Activated CD4-positive, alpha-beta T cell treated with anti-CD3 and anti-CD28 coated beads, Interleukin-2, amount 10 ng/mL, durations not matched to agents 7 days and 5 days (primary cell): ENCODE data around the gene VCPKMT. TPM values are rescaled to one million over a fixed set of nuclear protein-coding genes. Genes with fewer than 3 reads are reported as not detected.

Experiments
- CTCF ChIA-PET: fragments of 350-600 bp; sonication (Branson Sonifier 250); formaldehyde crosslinking; loops from one replicate; lab custom pipeline; 2021; ENCODE audit warnings: antibody characterized with exemption; lab: Charles Lee
- POLR2A ChIA-PET: fragments of 350-600 bp; sonication (Branson Sonifier 250); formaldehyde crosslinking; loops from one replicate; lab custom pipeline; 2021; ENCODE audit warnings: antibody characterized with exemption; lab: Charles Lee
- DNase-seq: peaks from one replicate; pipeline ENCODE4 v3.0.0-alpha.2; 2020
- H3K27ac Mint-ChIP-seq: one replicate; pipeline ENCODE4 v1.8.0; 2021; ENCODE audit warnings: mild to moderate bottlenecking, moderate library complexity, mixed read lengths
- H3K27me3 Mint-ChIP-seq: one replicate; pipeline ENCODE4 v1.8.0; 2021; ENCODE audit warnings: mixed read lengths
- H3K36me3 Mint-ChIP-seq: one replicate; pipeline ENCODE4 v1.8.0; 2021; ENCODE audit warnings: low read depth, mixed read lengths
- H3K4me1 Mint-ChIP-seq: one replicate; pipeline ENCODE4 v1.8.0; 2021; ENCODE audit warnings: mixed read lengths
- H3K4me3 Mint-ChIP-seq: one replicate; pipeline ENCODE4 v1.8.0; 2021; ENCODE audit warnings: mild to moderate bottlenecking, moderate library complexity, mixed read lengths
- H3K9me3 Mint-ChIP-seq: one replicate; pipeline ENCODE4 v1.8.0; 2021; ENCODE audit warnings: mixed read lengths
- total RNA-seq, 2 experiments: library from RNA; stranded (reverse); gene quantifications; one replicate each; pipeline ENCODE4 v1.2.3, GENCODE V29; 2021

VCPKMT gene
- total RNA-seq, 2 experiments from 2014 or later: 9.8 to 11.3 TPM

- DNase-seq: no peak
- ChIA-PET CTCF (interaction anchor here (0.6 to 11.1 kb wide), 2 partner anchors 230 to 245 kb away, joined by 3 to 130 read pairs; no protein-coding TSS in a partner anchor), POLR2A (no interaction called here)
- H3K36me3 Mint-ChIP-seq: peaks cover 37% of the 10 kb centered on the region
- no peak overlapping the region for H3K4me3 Mint-ChIP-seq
- H3K9me3 Mint-ChIP-seq: no peaks in the 10 kb centered on the region
- H3K27me3 Mint-ChIP-seq: no peaks in the 10 kb centered on the region
- peaks cover 22% of the 10 kb centered on the region for H3K4me1 Mint-ChIP-seq
- H3K27ac Mint-ChIP-seq: no peak overlapping the region
Observed at GRCh38 chr14:50109342-50109741, 7.0 kb downstream of the VCPKMT start.

GRCh38 chr14:50107850-50108249 is 8.5 kb downstream of the VCPKMT start:
- Mint-ChIP-seq H3K27me3 (no peaks in the 10 kb centered on the region), H3K4me1 (peaks cover 32% of the 10 kb centered on the region), H3K9me3 (no peaks in the 10 kb centered on the region), H3K36me3 (peaks cover 36% of the 10 kb centered on the region), H3K27ac (no peak overlapping the region), H3K4me3 (no peak overlapping the region)
- no peak for DNase-seq
- ChIA-PET POLR2A (interaction anchor here (0.6 kb wide), 1 partner anchor 245 kb away, joined by 3 read pairs; no protein-coding TSS in a partner anchor), CTCF (interaction anchor here (0.6 to 11.1 kb wide), 4 partner anchors 9 to 253 kb away, joined by 3 to 130 read pairs (median 4); partner anchors contain the start of gene VCPKMT)

- DNase-seq: no peak
- peaks cover 35% of the 10 kb centered on the region for H3K4me1 Mint-ChIP-seq
- CTCF ChIA-PET: interaction anchor here (1.2 to 11.1 kb wide), 3 partner anchors 44 to 242 kb away, joined by 3 to 130 read pairs (median 12); no protein-coding TSS in a partner anchor
- no peaks in the 10 kb centered on the region for H3K27me3 Mint-ChIP-seq
- peaks cover 27% of the 10 kb centered on the region for H3K36me3 Mint-ChIP-seq
- H3K4me3 Mint-ChIP-seq: no peak overlapping the region
- H3K9me3 Mint-ChIP-seq: no peaks in the 10 kb centered on the region
- peak overlapping the region; percentile 36 for H3K27ac Mint-ChIP-seq
- POLR2A ChIA-PET: no interaction called here
Observed at GRCh38 chr14:50106178-50106577, 10.2 kb downstream of the VCPKMT start.

GRCh38 chr14:50103558-50103957 is 12.8 kb downstream of the VCPKMT start:
- DNase-seq: no peak
- Mint-ChIP-seq H3K27me3 (no peaks in the 10 kb centered on the region), H3K4me1 (peaks cover 53% of the 10 kb centered on the region), H3K9me3 (no peaks in the 10 kb centered on the region), H3K4me3 (peak overlapping the region; percentile 75), H3K36me3 (peaks cover 28% of the 10 kb centered on the region), H3K27ac (peak overlapping the region; percentile 88)
- CTCF ChIA-PET: interaction anchor here (1.1 to 11.1 kb wide), 9 partner anchors 10 to 336 kb away, joined by 3 to 130 read pairs (median 4); partner anchors contain the start of gene KLHDC2
- POLR2A ChIA-PET: no interaction called here

GRCh38 chr14:50101417-50101816 is 15.0 kb downstream of the VCPKMT start:
- H3K9me3 Mint-ChIP-seq: no peaks in the 10 kb centered on the region
- ChIA-PET POLR2A (no interaction called here), CTCF (interaction anchor here (0.7 to 11.1 kb wide), 6 partner anchors 11 to 252 kb away, joined by 3 to 130 read pairs (median 4); partner anchors contain the start of gene NEMF)
- no peak overlapping the region for H3K4me3 Mint-ChIP-seq
- H3K36me3 Mint-ChIP-seq: peaks cover 37% of the 10 kb centered on the region
- peak overlapping the region; percentile 5 for H3K27ac Mint-ChIP-seq
- no peak for DNase-seq
- peaks cover 70% of the 10 kb centered on the region for H3K4me1 Mint-ChIP-seq
- no peaks in the 10 kb centered on the region for H3K27me3 Mint-ChIP-seq

GRCh38 chr14:50100805-50101204 is 15.6 kb downstream of the VCPKMT start:
- H3K4me3 Mint-ChIP-seq: no peak overlapping the region
- peaks cover 76% of the 10 kb centered on the region for H3K4me1 Mint-ChIP-seq
- POLR2A ChIA-PET: no interaction called here
- H3K27me3 Mint-ChIP-seq: no peaks in the 10 kb centered on the region
- CTCF ChIA-PET: interaction anchor here (0.7 to 11.1 kb wide), 3 partner anchors 236 to 252 kb away, joined by 5 to 130 read pairs (median 5); partner anchors contain the start of gene NEMF
- peaks cover 41% of the 10 kb centered on the region for H3K36me3 Mint-ChIP-seq
- DNase-seq: no peak
- peaks cover under 1% of the 10 kb centered on the region for H3K9me3 Mint-ChIP-seq
- peak overlapping the region; percentile 5 for H3K27ac Mint-ChIP-seq

GRCh38 chr14:50099335-50099734 is 17.0 kb downstream of the VCPKMT start:
- H3K9me3 Mint-ChIP-seq: peaks cover 2% of the 10 kb centered on the region
- CTCF ChIA-PET: interaction anchor here (1.1 to 11.1 kb wide), 3 partner anchors 220 to 247 kb away, joined by 5 to 130 read pairs (median 6); partner anchors contain the start of gene NEMF
- H3K27me3 Mint-ChIP-seq: no peaks in the 10 kb centered on the region
- H3K36me3 Mint-ChIP-seq: peaks cover 43% of the 10 kb centered on the region
- H3K4me1 Mint-ChIP-seq: peaks cover 81% of the 10 kb centered on the region
- no peak overlapping the region for H3K27ac Mint-ChIP-seq
- no peak for DNase-seq
- no peak overlapping the region for H3K4me3 Mint-ChIP-seq
- POLR2A ChIA-PET: no interaction called here

GRCh38 chr14:50095895-50096294 is 20.5 kb downstream of the VCPKMT start:
- Mint-ChIP-seq H3K4me3 (peak overlapping the region; percentile 65), H3K27me3 (no peaks in the 10 kb centered on the region), H3K36me3 (peaks cover 39% of the 10 kb centered on the region), H3K9me3 (peaks cover 2% of the 10 kb centered on the region), H3K4me1 (peaks cover 82% of the 10 kb centered on the region), H3K27ac (peak overlapping the region; percentile 94)
- DNase-seq: peak; percentile 37
- POLR2A ChIA-PET: interaction anchor here (1.4 kb wide), 1 partner anchor 34 kb away, joined by 5 read pairs; no protein-coding TSS in a partner anchor
- CTCF ChIA-PET: interaction anchor here (0.7 to 2.2 kb wide), 11 partner anchors 8 to 243 kb away, joined by 3 to 21 read pairs (median 4); partner anchors contain the start of gene NEMF

- H3K27me3 Mint-ChIP-seq: no peaks in the 10 kb centered on the region
- H3K4me3 Mint-ChIP-seq: no peak overlapping the region
- no peak for DNase-seq
- peaks cover 2% of the 10 kb centered on the region for H3K9me3 Mint-ChIP-seq
- peaks cover 78% of the 10 kb centered on the region for H3K4me1 Mint-ChIP-seq
- no peak overlapping the region for H3K27ac Mint-ChIP-seq
- peaks cover 37% of the 10 kb centered on the region for H3K36me3 Mint-ChIP-seq
- POLR2A ChIA-PET: no interaction called here
- CTCF ChIA-PET: interaction anchor here (0.6 to 1.9 kb wide), 5 partner anchors 9 to 228 kb away, joined by 3 to 7 read pairs (median 4); no protein-coding TSS in a partner anchor
Observed at GRCh38 chr14:50094056-50094755, 22.2 kb downstream of the VCPKMT start.

GRCh38 chr14:50093496-50093895 is 22.9 kb downstream of the VCPKMT start:
- CTCF ChIA-PET: interaction anchor here (0.6 to 1.9 kb wide), 5 partner anchors 11 to 247 kb away, joined by 3 to 7 read pairs (median 4); no protein-coding TSS in a partner anchor
- Mint-ChIP-seq H3K4me1 (peaks cover 80% of the 10 kb centered on the region), H3K4me3 (no peak overlapping the region), H3K36me3 (peaks cover 41% of the 10 kb centered on the region), H3K27ac (peak overlapping the region; percentile 68), H3K9me3 (peaks cover 2% of the 10 kb centered on the region), H3K27me3 (no peaks in the 10 kb centered on the region)
- DNase-seq: no peak
- POLR2A ChIA-PET: no interaction called here

- Mint-ChIP-seq H3K9me3 (peaks cover 2% of the 10 kb centered on the region), H3K27me3 (no peaks in the 10 kb centered on the region), H3K4me3 (no peak overlapping the region), H3K27ac (peak overlapping the region; percentile 28), H3K36me3 (peaks cover 49% of the 10 kb centered on the region), H3K4me1 (peaks cover 85% of the 10 kb centered on the region)
- POLR2A ChIA-PET: no interaction called here
- CTCF ChIA-PET: interaction anchor here (0.6 to 3.4 kb wide), 5 partner anchors 81 to 247 kb away, joined by 3 to 20 read pairs (median 5); no protein-coding TSS in a partner anchor
- DNase-seq: no peak
Observed at GRCh38 chr14:50092006-50092555, 24.3 kb downstream of the VCPKMT start.

- peaks cover 2% of the 10 kb centered on the region for H3K9me3 Mint-ChIP-seq
- H3K36me3 Mint-ChIP-seq: peaks cover 44% of the 10 kb centered on the region
- peaks cover 84% of the 10 kb centered on the region for H3K4me1 Mint-ChIP-seq
- ChIA-PET POLR2A (no interaction called here), CTCF (interaction anchor here (0.7 to 3.4 kb wide), 6 partner anchors 81 to 246 kb away, joined by 3 to 20 read pairs (median 4); no protein-coding TSS in a partner anchor)
- no peak for DNase-seq
- H3K27me3 Mint-ChIP-seq: no peaks in the 10 kb centered on the region
- H3K27ac Mint-ChIP-seq: no peak overlapping the region
- H3K4me3 Mint-ChIP-seq: no peak overlapping the region
Observed at GRCh38 chr14:50091240-50091913, 25.0 kb downstream of the VCPKMT start.
